Measurements from ENCODE around the gene FAM32A. TPM values are rescaled to one million over a fixed set of nuclear protein-coding genes. Genes with fewer than 3 reads are reported as not detected.

FAM32A gene
- total and polyA plus RNA-seq, 10 of the 15 experiments (the other 5 are each of a cell fraction or from before 2014, with no cell fraction given) = 33.3 to 116 (median 71.9) TPM

- RAD21 ChIA-PET (ENCODE audit: unreplicated experiment) = interaction anchor here (0.5 kb wide), 1 partner anchor 11 kb away, joined by 3 read pairs; no protein-coding TSS in a partner anchor
- WGBS (ENCODE audit: insufficient coverage, insufficient replicate concordance, low lambda C conversion rate, missing lambda C conversion rate) = 98% methylated on average over 16 of the region's 16 CpGs
- intact Hi-C loops (cut with micrococcal nuclease; ENCODE audit: unreplicated experiment) (no loop called here), in situ Hi-C loops (cut with MboI) (no loop called here)
- no peaks in the 10 kb centered on the region for H3K27me3 ChIP-seq (replicated peaks in 1 of 2; ENCODE audit: control insufficient read depth in 2 of 2, insufficient read depth in 2 of 2, low read length in 1 of 2)
- H3K4me2 ChIP-seq (ENCODE audit: control insufficient read depth, insufficient read depth) = no peak overlapping the region
- no peak overlapping the region for H3K9ac ChIP-seq (ENCODE audit: control insufficient read depth, insufficient read depth, low read length)
- no TSS peak for BruUV-seq (replicated peaks)
- H3K4me3 ChIP-seq = no peak overlapping the region
- H3K27ac ChIP-seq (ENCODE audit: control insufficient read depth, insufficient read depth) = no peak overlapping the region
- H2AFZ ChIP-seq (ENCODE audit: control insufficient read depth, low read depth, low read length) = no peak overlapping the region
- DNase-seq (ENCODE audit: low read depth, low spot score) (no peak), FAIRE-seq (no peak), ATAC-seq (no peak)
- H3K79me2 ChIP-seq (ENCODE audit: control insufficient read depth, insufficient read depth, low read length) = no peaks in the 10 kb centered on the region
- peaks cover 19 to 37% of the 10 kb centered on the region in 2 experiments; a peak in 3 of 4 replicates for H3K36me3 ChIP-seq (ENCODE audit: control insufficient read depth in 2 of 2, insufficient read depth in 2 of 2, low read length in 1 of 2)
- no peaks in the 10 kb centered on the region for H4K20me1 ChIP-seq (ENCODE audit: control insufficient read depth, insufficient read depth)
- peaks cover 6% of the 10 kb centered on the region; the same call in 2 of the 3 replicates for H3K9me3 ChIP-seq (replicated peaks; ENCODE audit: control insufficient read depth, insufficient read depth, low read length)
- SMC1A ChIA-PET (ENCODE audit: uncharacterized antibody, unreplicated experiment) = no interaction called here
- no peaks in the 10 kb centered on the region for H3K4me1 ChIP-seq (ENCODE audit: control insufficient read depth, insufficient read depth, low read length)
- POLR2A ChIA-PET = no interaction called here
- CTCF ChIA-PET = no interaction called here
- TF ChIP-seq ZBTB11 (CRISPR knock-in tag; IDR thresholded peaks at IDR 0.05) (no peak), PBX3 (IDR thresholded peaks at IDR 0.05; ENCODE audit: insufficient replicate concordance, low read depth, low read length) (no peak), E2F4 (IDR thresholded peaks at IDR 0.05; ENCODE audit: low read depth, low read length) (no peak), RELB (IDR thresholded peaks at IDR 0.05; ENCODE audit: low read depth) (no peak), LARP7 (IDR thresholded peaks at IDR 0.05) (no peak), ZNF207 (IDR thresholded peaks at IDR 0.05; ENCODE audit: borderline replicate concordance) (no peak), CREB1 (IDR thresholded peaks at IDR 0.05; ENCODE audit: low read depth) (no peak), SRF (IDR thresholded peaks at IDR 0.05; ENCODE audit: low read depth in 2 of 2, low read length in 2 of 2) (no peak), MYB (IDR thresholded peaks at IDR 0.05; ENCODE audit: borderline replicate concordance, low read depth, low read length) (no peak), ZNF384 (IDR thresholded peaks at IDR 0.05; ENCODE audit: borderline replicate concordance, low read depth, low read length) (no peak), DPF2 (IDR thresholded peaks at IDR 0.05) (no peak), JUNB (IDR thresholded peaks at IDR 0.05) (no peak), RBBP5 (conservative IDR thresholded peaks at IDR 0.05) (no peak), IRF5 (IDR thresholded peaks at IDR 0.05; ENCODE audit: borderline replicate concordance) (no peak), IKZF1 (conservative IDR thresholded peaks at IDR 0.05) (no peak), RUNX3 (IDR thresholded peaks at IDR 0.05; ENCODE audit: low read length) (no peak), TCF3 (IDR thresholded peaks at IDR 0.05; ENCODE audit: borderline replicate concordance, insufficient read depth, low read depth, low read length) (no peak)
Measured at GRCh38 chr19:16226184-16226591, 41.0 kb downstream of the FAM32A start.
